Measurements from ENCODE around the gene TBX10. TPM values are rescaled to one million over a fixed set of nuclear protein-coding genes. Genes with fewer than 3 reads are reported as not detected.
"Not testable (repeated sequence)": the region's sequence is repeated elsewhere in the genome, so short reads cannot be mapped to it uniquely, and the experiment has no call there.

TBX10 gene
- total RNA-seq, 2 donors from 2014 or later: not detected

- ATAC-seq: no peak
- no peaks in the 10 kb centered on the region for H3K9me3 Mint-ChIP-seq
- no peaks in the 10 kb centered on the region for H3K27me3 Mint-ChIP-seq
- H3K36me3 Mint-ChIP-seq: peaks cover 5% of the 10 kb centered on the region
- peaks cover 16 to 25% of the 10 kb centered on the region in 2 donors for H3K4me1 Mint-ChIP-seq (ENCODE audit: low read depth in 2 of 2)
- H3K27ac Mint-ChIP-seq: peak overlapping the region; percentile 74 to 92
- H3K4me3 Mint-ChIP-seq: peak overlapping the region; percentile 96
- DNase-seq (ENCODE audit: low spot score): no peak
Measured at GRCh38 chr11:67606093-67606491, 33.5 kb downstream of the TBX10 start.

GRCh38 chr11:67605231-67606011 lies 34.1 kb downstream of the TBX10 start:
- no peak for DNase-seq (ENCODE audit: low spot score)
- no peaks in the 10 kb centered on the region for H3K9me3 Mint-ChIP-seq
- peak overlapping the region; percentile 25 to 92 for H3K27ac Mint-ChIP-seq
- ATAC-seq: no peak
- peak overlapping the region; percentile 66 for H3K4me3 Mint-ChIP-seq
- no peaks in the 10 kb centered on the region for H3K27me3 Mint-ChIP-seq
- peaks cover 22 to 32% of the 10 kb centered on the region in 2 donors for H3K4me1 Mint-ChIP-seq (ENCODE audit: low read depth in 2 of 2)
- H3K36me3 Mint-ChIP-seq: peaks cover 5% of the 10 kb centered on the region

- Mint-ChIP-seq H3K36me3 (peaks cover 5% of the 10 kb centered on the region), H3K27me3 (no peaks in the 10 kb centered on the region), H3K27ac (peak overlapping the region; percentile 51 to 69), H3K4me1 (ENCODE audit: low read depth in 2 of 2) (peaks cover 29 to 38% of the 10 kb centered on the region in 2 donors), H3K9me3 (no peaks in the 10 kb centered on the region), H3K4me3 (peak overlapping the region; percentile 54)
- ATAC-seq (no peak), DNase-seq (ENCODE audit: low spot score) (no peak)
Measured at GRCh38 chr11:67604815-67605214, 34.7 kb downstream of the TBX10 start.

- not testable (repeated sequence) for ATAC-seq; H3K36me3 Mint-ChIP-seq; H3K27me3 Mint-ChIP-seq; H3K9me3 Mint-ChIP-seq; DNase-seq (ENCODE audit: low spot score)
- Mint-ChIP-seq H3K4me3 (peak overlapping the region; percentile 54), H3K27ac (peak overlapping the region; percentile 51 to 69), H3K4me1 (ENCODE audit: low read depth in 2 of 2) (peaks cover 34 to 39% of the 10 kb centered on the region in 2 donors)
Measured at GRCh38 chr11:67604119-67604518, 35.4 kb downstream of the TBX10 start.

- ATAC-seq (no peak), DNase-seq (ENCODE audit: low spot score) (no peak)
- no peaks in the 10 kb centered on the region for H3K36me3 Mint-ChIP-seq
- no peaks in the 10 kb centered on the region for H3K27me3 Mint-ChIP-seq
- peak overlapping the region; percentile 73 to 91 for H3K27ac Mint-ChIP-seq
- peak overlapping the region; percentile 80 for H3K4me3 Mint-ChIP-seq
- H3K9me3 Mint-ChIP-seq: no peaks in the 10 kb centered on the region
- peaks cover 21 to 32% of the 10 kb centered on the region in 2 donors for H3K4me1 Mint-ChIP-seq (ENCODE audit: low read depth in 2 of 2)
Measured at GRCh38 chr11:67601098-67601497, 38.5 kb downstream of the TBX10 start.

- Mint-ChIP-seq H3K9me3 (no peaks in the 10 kb centered on the region), H3K27ac (peak overlapping the region; percentile 73 to 91), H3K27me3 (no peaks in the 10 kb centered on the region), H3K4me3 (peak overlapping the region; percentile 80), H3K36me3 (no peaks in the 10 kb centered on the region), H3K4me1 (ENCODE audit: low read depth in 2 of 2) (peaks cover 21 to 28% of the 10 kb centered on the region in 2 donors)
- ATAC-seq: peak; percentile 86 to 88
- no peak for DNase-seq (ENCODE audit: low spot score)
Measured at GRCh38 chr11:67600324-67601029, 39.1 kb downstream of the TBX10 start.

- no peak for DNase-seq (ENCODE audit: low spot score)
- no peaks in the 10 kb centered on the region for H3K36me3 Mint-ChIP-seq
- H3K27me3 Mint-ChIP-seq: no peaks in the 10 kb centered on the region
- peak overlapping the region; percentile 73 to 91 for H3K27ac Mint-ChIP-seq
- H3K4me3 Mint-ChIP-seq: peak overlapping the region; percentile 80
- no peak for ATAC-seq
- no peaks in the 10 kb centered on the region for H3K9me3 Mint-ChIP-seq
- peaks cover 21 to 28% of the 10 kb centered on the region in 2 donors for H3K4me1 Mint-ChIP-seq (ENCODE audit: low read depth in 2 of 2)
Measured at GRCh38 chr11:67599149-67599548, 40.4 kb downstream of the TBX10 start.

GRCh38 chr11:67597963-67598362 lies 41.6 kb downstream of the TBX10 start:
- ATAC-seq; H3K36me3 Mint-ChIP-seq; H3K4me3 Mint-ChIP-seq; H3K9me3 Mint-ChIP-seq; H3K27me3 Mint-ChIP-seq; DNase-seq (ENCODE audit: low spot score): not testable (repeated sequence)
- Mint-ChIP-seq H3K27ac (peak overlapping the region in 1 of 2 donors; percentile 48), H3K4me1 (ENCODE audit: low read depth in 2 of 2) (peaks cover 21 to 28% of the 10 kb centered on the region in 2 donors)

- peaks cover 21 to 28% of the 10 kb centered on the region in 2 donors for H3K4me1 Mint-ChIP-seq (ENCODE audit: low read depth in 2 of 2)
- ATAC-seq; H3K9me3 Mint-ChIP-seq; H3K4me3 Mint-ChIP-seq; H3K36me3 Mint-ChIP-seq; H3K27me3 Mint-ChIP-seq; DNase-seq (ENCODE audit: low spot score): not testable (repeated sequence)
- peak overlapping the region in 1 of 2 donors; percentile 68 for H3K27ac Mint-ChIP-seq
Measured at GRCh38 chr11:67597458-67597857, 42.1 kb downstream of the TBX10 start.

GRCh38 chr11:67596753-67597300 lies 42.7 kb downstream of the TBX10 start:
- Mint-ChIP-seq H3K27me3 (no peaks in the 10 kb centered on the region), H3K27ac (peak overlapping the region in 1 of 2 donors; percentile 68), H3K36me3 (no peaks in the 10 kb centered on the region), H3K4me3 (no peak overlapping the region), H3K4me1 (ENCODE audit: low read depth in 2 of 2) (peaks cover 21 to 28% of the 10 kb centered on the region in 2 donors), H3K9me3 (no peaks in the 10 kb centered on the region)
- ATAC-seq (peak in 1 of 2 donors; percentile 74), DNase-seq (ENCODE audit: low spot score) (no peak)

GRCh38 chr11:67594480-67594879 lies 45.1 kb downstream of the TBX10 start:
- H3K27me3 Mint-ChIP-seq: no peaks in the 10 kb centered on the region
- no peaks in the 10 kb centered on the region for H3K36me3 Mint-ChIP-seq
- ATAC-seq (no peak), DNase-seq (ENCODE audit: low spot score) (no peak)
- H3K4me1 Mint-ChIP-seq (ENCODE audit: low read depth in 2 of 2): peaks cover 3 to 6% of the 10 kb centered on the region in 2 donors
- H3K9me3 Mint-ChIP-seq: no peaks in the 10 kb centered on the region
- H3K27ac Mint-ChIP-seq: no peak overlapping the region
- H3K4me3 Mint-ChIP-seq: no peak overlapping the region

- DNase-seq (ENCODE audit: low spot score): no peak
- Mint-ChIP-seq H3K27me3 (no peaks in the 10 kb centered on the region), H3K9me3 (no peaks in the 10 kb centered on the region), H3K4me3 (no peak overlapping the region), H3K36me3 (no peaks in the 10 kb centered on the region), H3K4me1 (ENCODE audit: low read depth in 2 of 2) (peaks cover 0 to 4% of the 10 kb centered on the region in 2 donors), H3K27ac (no peak overlapping the region)
- ATAC-seq: no peak
Measured at GRCh38 chr11:67593565-67593905, 46.0 kb downstream of the TBX10 start.

GRCh38 chr11:67592880-67593564 lies 46.5 kb downstream of the TBX10 start:
- peaks cover 1 to 5% of the 10 kb centered on the region in 2 donors for H3K4me1 Mint-ChIP-seq (ENCODE audit: low read depth in 2 of 2)
- no peaks in the 10 kb centered on the region for H3K27me3 Mint-ChIP-seq
- H3K9me3 Mint-ChIP-seq: no peaks in the 10 kb centered on the region
- ATAC-seq: no peak
- no peak overlapping the region for H3K4me3 Mint-ChIP-seq
- H3K36me3 Mint-ChIP-seq: no peaks in the 10 kb centered on the region
- no peak overlapping the region for H3K27ac Mint-ChIP-seq
- DNase-seq (ENCODE audit: low spot score): no peak
